Lung (tissue), 12 donors: ENCODE measurements around the gene MAMDC2. TPM values are rescaled to one million over a fixed set of nuclear protein-coding genes. Genes with fewer than 3 reads are reported as not detected.

ENCODE experiments used
- ATAC-seq: fragments of 200-7000 bp; cut with Tn5 transposase; one replicate; pipeline ENCODE4 v1.9.1; 2020; ENCODE audit warnings: moderate number of reproducible peaks; ENCODE audit not compliant: insufficient read depth, low FRiP score
- DNase-seq, 3 donors: peaks; one replicate each; pipeline ENCODE4 v3.0.0-alpha.2; 2013 to 2017
- H3K27ac ChIP-seq, 2 donors: one replicate each; pipeline ENCODE4 v1.5.1; 2013; ENCODE audit warnings: mild to moderate bottlenecking in 2 of 2, moderate library complexity in 2 of 2, control low read depth in 1 of 2, inconsistent platforms in 1 of 2, low read depth in 1 of 2, low read length in 1 of 2
- H3K27me3 ChIP-seq, 3 donors: one replicate each; pipeline ENCODE4 v1.5.1; 2013; ENCODE audit warnings: low read length in 2 of 3; ENCODE audit not compliant: control insufficient read depth in 3 of 3, insufficient read depth in 3 of 3
- H3K36me3 ChIP-seq, 4 donors: one replicate each; pipeline ENCODE4 v1.5.1; 2013; ENCODE audit warnings: low read length in 4 of 4, mild to moderate bottlenecking in 1 of 4, moderate library complexity in 1 of 4; ENCODE audit not compliant: control insufficient read depth in 4 of 4, insufficient read depth in 4 of 4
- H3K4me1 ChIP-seq, 5 donors: one replicate each; pipeline ENCODE4 v1.5.1; 2013; ENCODE audit warnings: low read length in 5 of 5, mild to moderate bottlenecking in 2 of 5, moderate library complexity in 1 of 5; ENCODE audit not compliant: control insufficient read depth in 5 of 5, insufficient read depth in 5 of 5
- H3K4me3 ChIP-seq: one replicate; pipeline ENCODE4 v1.5.1; 2013; ENCODE audit warnings: mild to moderate bottlenecking, control low read depth, moderate library complexity
- H3K9ac ChIP-seq, 2 donors: one replicate each; pipeline ENCODE4 v1.5.1; 2013; ENCODE audit warnings: low read length in 2 of 2, control low read depth in 1 of 2; ENCODE audit not compliant: insufficient read depth in 1 of 2
- H3K9me3 ChIP-seq, 4 donors: one replicate each; pipeline ENCODE4 v1.5.1; 2013; ENCODE audit warnings: low read length in 3 of 4, mild to moderate bottlenecking in 1 of 4, moderate library complexity in 1 of 4; ENCODE audit not compliant: control insufficient read depth in 4 of 4, insufficient read depth in 3 of 4
- WGBS, 2 donors: extraction: QIAGEN DNeasy Blood & Tissue Kit; methylation state at CpG; one replicate each; pipeline ENCODE4 v1.1.7; 2013; 5-methylcytosine and 5-hydroxymethylcytosine counted together
- polyA plus RNA-seq, 2 donors: library from polyadenylated mRNA; stranded (reverse); fragments of 200-250 nt; gene quantifications; one replicate each; pipeline ENCODE4 v1.2.1, GENCODE V29; 2013
- total RNA-seq, 2 donors: library from RNA; depleted of rRNA in 1 of 2; stranded (reverse); fragments of >200 nt in 1 of 2; gene quantifications; one replicate each; pipeline ENCODE4 v1.2.1, GENCODE V29; 2014 to 2021
- TF ChIP-seq, protein P1 (sequence below): IDR thresholded peaks from 2 replicates; pipeline ENCODE4 v1.5.1; 2012; ENCODE audit warnings: mild to moderate bottlenecking; ENCODE audit errors: control extremely low read depth, extremely low read depth
- donor health status: control.
- donor health status: control.
- donor health status: Bipolar disorder and iron deficiency.
- donor health status: healthy.
- donor health status: DM: yes; HTN: yes; CAD: no.

MAMDC2 gene
- total and polyA plus RNA-seq, 4 donors, result 6.5 to 28.6 (median 10.0) TPM

DNA sequence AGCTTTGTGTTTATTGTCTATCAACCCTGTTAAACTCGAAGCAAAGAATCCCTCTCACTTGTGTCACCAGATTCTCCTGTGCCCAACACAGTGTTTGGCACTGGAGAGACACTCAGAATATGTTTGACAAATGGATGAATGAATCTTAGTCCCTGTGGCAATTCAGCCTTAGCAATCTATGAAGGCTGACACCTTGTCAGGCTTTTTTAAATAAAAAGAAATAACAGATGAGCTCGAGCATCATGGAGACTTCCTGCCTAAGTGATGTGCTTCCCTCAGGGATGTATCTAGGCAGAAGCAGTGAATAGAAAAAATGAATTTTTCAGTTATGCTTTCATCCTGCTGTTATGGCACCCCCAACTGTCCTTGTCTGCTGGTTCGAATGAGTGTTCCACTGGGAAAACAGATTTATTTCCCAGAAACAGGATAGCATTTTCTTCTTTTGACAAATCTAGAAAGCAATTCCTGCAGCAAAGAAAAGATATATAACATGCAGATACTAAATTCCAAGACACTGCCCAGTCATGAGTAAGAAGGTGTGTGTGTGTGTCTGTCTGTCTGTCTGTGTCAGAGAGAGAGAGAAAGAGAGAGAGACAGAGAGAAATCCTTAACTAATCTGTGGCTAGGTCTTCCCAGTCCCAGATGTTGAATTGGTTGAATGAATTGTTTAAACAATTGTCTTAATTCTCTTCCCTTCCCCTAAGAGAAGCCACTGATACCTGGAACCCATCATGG lies 16.7 kb downstream of the MAMDC2 start:
- Histone ChIP-seq H3K9me3 (no peaks in the 10 kb centered on the region), H3K9ac (no peak overlapping the region), H3K27ac (no peak overlapping the region), H3K36me3 (peaks cover 0 to 3% (median 0%) of the 10 kb centered on the region in 4 donors), H3K4me1 (peaks cover 0 to 11% (median 1%) of the 10 kb centered on the region in 5 donors), H3K4me3 (no peak overlapping the region), H3K27me3 (no peaks in the 10 kb centered on the region)
- TF ChIP-seq, protein P1, sequence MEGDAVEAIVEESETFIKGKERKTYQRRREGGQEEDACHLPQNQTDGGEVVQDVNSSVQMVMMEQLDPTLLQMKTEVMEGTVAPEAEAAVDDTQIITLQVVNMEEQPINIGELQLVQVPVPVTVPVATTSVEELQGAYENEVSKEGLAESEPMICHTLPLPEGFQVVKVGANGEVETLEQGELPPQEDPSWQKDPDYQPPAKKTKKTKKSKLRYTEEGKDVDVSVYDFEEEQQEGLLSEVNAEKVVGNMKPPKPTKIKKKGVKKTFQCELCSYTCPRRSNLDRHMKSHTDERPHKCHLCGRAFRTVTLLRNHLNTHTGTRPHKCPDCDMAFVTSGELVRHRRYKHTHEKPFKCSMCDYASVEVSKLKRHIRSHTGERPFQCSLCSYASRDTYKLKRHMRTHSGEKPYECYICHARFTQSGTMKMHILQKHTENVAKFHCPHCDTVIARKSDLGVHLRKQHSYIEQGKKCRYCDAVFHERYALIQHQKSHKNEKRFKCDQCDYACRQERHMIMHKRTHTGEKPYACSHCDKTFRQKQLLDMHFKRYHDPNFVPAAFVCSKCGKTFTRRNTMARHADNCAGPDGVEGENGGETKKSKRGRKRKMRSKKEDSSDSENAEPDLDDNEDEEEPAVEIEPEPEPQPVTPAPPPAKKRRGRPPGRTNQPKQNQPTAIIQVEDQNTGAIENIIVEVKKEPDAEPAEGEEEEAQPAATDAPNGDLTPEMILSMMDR, result no peak
- WGBS, 2 donors, result 66 to 85% methylated on average over 3 of the region's 3 CpGs
- ATAC-seq, result no peak
- no peak for DNase-seq

DNA sequence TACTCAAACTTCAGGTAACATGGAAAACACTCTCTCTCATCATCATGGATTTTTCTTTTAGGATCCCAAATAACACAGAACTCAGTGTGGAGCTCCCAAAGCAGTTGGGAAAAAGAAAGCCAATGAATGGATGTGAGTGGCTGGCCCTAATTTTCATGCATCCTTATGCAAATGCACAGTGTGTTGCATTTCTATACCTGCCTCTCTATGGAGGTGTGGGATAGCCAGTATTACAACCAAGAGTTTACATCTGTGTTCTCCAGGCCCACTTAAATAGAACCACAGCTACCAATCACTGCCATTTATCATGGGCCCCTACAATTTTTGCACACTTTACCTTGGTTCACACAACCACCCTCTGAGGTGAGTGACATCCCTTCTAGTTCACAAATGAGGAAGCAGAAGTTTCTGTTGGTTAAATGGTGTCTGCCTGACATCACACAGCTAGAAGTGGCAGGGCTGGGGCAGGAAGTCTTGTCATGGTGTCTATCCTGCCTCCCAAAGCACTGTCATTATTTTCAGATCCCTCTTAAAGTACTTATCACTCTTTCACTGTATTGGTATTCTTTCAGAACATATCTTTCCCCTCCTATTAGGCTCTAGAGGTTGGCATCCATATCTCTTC lies 17.3 kb downstream of the MAMDC2 start:
- Histone ChIP-seq H3K9me3 (no peaks in the 10 kb centered on the region), H3K27me3 (no peaks in the 10 kb centered on the region), H3K9ac (no peak overlapping the region), H3K4me3 (no peak overlapping the region), H3K27ac (no peak overlapping the region), H3K4me1 (peaks cover 0 to 7% (median 0%) of the 10 kb centered on the region in 5 donors), H3K36me3 (peaks cover 0 to 3% (median 0%) of the 10 kb centered on the region in 4 donors)
- no peak for DNase-seq
- TF ChIP-seq, protein P1, result no peak
- ATAC-seq, result no peak

GRCh38 chr9:70061776-70062175 lies 18.1 kb downstream of the MAMDC2 start:
- Histone ChIP-seq H3K27me3 (no peaks in the 10 kb centered on the region), H3K27ac (no peak overlapping the region), H3K4me1 (peaks cover 0 to 6% (median 0%) of the 10 kb centered on the region in 5 donors), H3K36me3 (peaks cover 0 to 3% (median 0%) of the 10 kb centered on the region in 4 donors), H3K9me3 (no peaks in the 10 kb centered on the region), H3K9ac (no peak overlapping the region), H3K4me3 (no peak overlapping the region)
- 86 to 89% methylated on average over 1 of the region's 1 CpG for WGBS, 2 donors
- DNase-seq (no peak), ATAC-seq (no peak)
- TF ChIP-seq, protein P1, result no peak
